Esophagus (tissue), 2 donors: ENCODE data around the gene ADRA2B. TPM values are rescaled to one million over a fixed set of nuclear protein-coding genes. Genes with fewer than 3 reads are reported as not detected.

Experiments
- H3K27ac ChIP-seq, 2 donors: one replicate each; pipeline ENCODE4 v1.5.1; 2013; ENCODE audit warnings: low read depth in 2 of 2, mild to moderate bottlenecking in 2 of 2, inconsistent platforms in 1 of 2, low read length in 1 of 2, moderate library complexity in 1 of 2
- H3K27me3 ChIP-seq, 2 donors: one replicate each; pipeline ENCODE4 v1.6.1; 2013; ENCODE audit warnings: low read length in 2 of 2, control low read depth in 1 of 2, mild to moderate bottlenecking in 1 of 2; ENCODE audit not compliant: insufficient read depth in 2 of 2, control insufficient read depth in 1 of 2
- H3K36me3 ChIP-seq, 2 donors: one replicate each; pipeline ENCODE4 v1.6.1; 2013; ENCODE audit warnings: low read length in 1 of 2; ENCODE audit not compliant: control insufficient read depth in 2 of 2, insufficient read depth in 2 of 2
- H3K4me1 ChIP-seq, 2 donors: one replicate each; pipeline ENCODE4 v1.6.1; 2013; ENCODE audit warnings: low read length in 1 of 2; ENCODE audit not compliant: control insufficient read depth in 2 of 2, insufficient read depth in 2 of 2
- H3K4me3 ChIP-seq, 2 donors: one replicate each; pipeline ENCODE4 v1.5.1; 2013; ENCODE audit warnings: low read length in 2 of 2, mild to moderate bottlenecking in 2 of 2, low read depth in 1 of 2, moderate library complexity in 1 of 2
- H3K9me3 ChIP-seq, 2 donors: one replicate each; pipeline ENCODE4 v1.6.1; 2013; ENCODE audit warnings: mild to moderate bottlenecking in 2 of 2, low read depth in 1 of 2, low read length in 1 of 2, moderate library complexity in 1 of 2; ENCODE audit not compliant: control insufficient read depth in 2 of 2, insufficient read depth in 1 of 2
- WGBS, 2 donors: extraction: QIAGEN DNeasy Blood & Tissue Kit; methylation state at CpG; one replicate each; pipeline ENCODE4 v1.1.7; 2013; 5-methylcytosine and 5-hydroxymethylcytosine counted together
- polyA plus RNA-seq, 2 donors: library from polyadenylated mRNA; stranded (reverse); fragments of 200-250 nt; gene quantifications; one replicate each; pipeline ENCODE4 v1.2.3, GENCODE V29; 2013
- donor health status: healthy with polysubstance abuse.
- donor health status: Bipolar disorder and iron deficiency.

Gene ADRA2B
- polyA plus RNA-seq, 2 donors, result 0.27 to 0.98 TPM

DNA sequence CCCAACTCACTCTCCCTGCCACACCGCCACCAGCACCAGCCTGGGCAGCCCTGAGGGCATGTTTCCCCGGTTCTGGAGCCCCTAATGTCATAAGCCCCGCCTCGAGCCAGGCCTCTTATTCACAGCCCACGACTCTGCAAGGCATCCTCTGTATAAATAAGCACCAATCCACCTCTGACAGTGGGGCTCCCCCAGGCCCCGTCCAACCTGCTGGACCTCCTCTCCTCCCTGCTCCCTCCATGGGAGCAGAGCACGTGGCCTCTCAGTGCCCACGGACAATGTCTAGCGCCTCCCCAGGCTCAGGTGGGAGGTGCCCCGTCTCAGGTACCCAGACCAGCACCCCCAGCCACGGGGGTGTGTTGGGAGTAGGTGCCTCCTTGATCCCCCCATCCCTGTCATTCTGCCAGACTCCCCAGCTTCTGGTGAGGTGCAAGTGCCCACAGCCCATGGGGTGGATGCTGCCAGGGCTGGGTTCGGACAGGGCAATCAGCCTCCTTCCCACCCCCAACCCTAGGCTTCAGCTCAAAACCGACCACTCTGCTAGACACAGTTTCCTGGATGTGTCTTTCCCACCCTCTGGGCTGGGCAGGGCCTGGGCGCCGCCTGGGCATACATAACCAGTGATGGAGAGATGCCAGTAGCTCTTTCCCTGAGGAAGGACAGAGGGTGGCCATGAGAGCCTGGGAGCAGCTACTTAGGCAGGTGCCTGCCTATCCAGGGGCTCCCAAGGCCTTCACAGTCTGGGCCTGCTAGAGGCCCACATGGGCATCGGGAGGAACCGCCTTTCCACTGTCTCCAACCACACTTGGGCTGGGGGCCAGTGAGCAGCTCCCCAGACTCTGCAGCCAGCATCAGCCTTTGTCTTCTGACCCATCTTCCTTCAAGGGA lies 1.6 kb upstream of the ADRA2B start:
- Histone ChIP-seq H3K27me3 (no peaks in the 10 kb centered on the region), H3K36me3 (no peaks in the 10 kb centered on the region), H3K4me1 (peaks cover 3 to 8% of the 10 kb centered on the region in 2 donors), H3K27ac (no peak overlapping the region), H3K4me3 (no peak overlapping the region), H3K9me3 (peaks cover 0 to 9% of the 10 kb centered on the region in 2 donors)
- WGBS, 2 donors, result 41 to 46% methylated on average over 17 of the region's 17 CpGs

DNA sequence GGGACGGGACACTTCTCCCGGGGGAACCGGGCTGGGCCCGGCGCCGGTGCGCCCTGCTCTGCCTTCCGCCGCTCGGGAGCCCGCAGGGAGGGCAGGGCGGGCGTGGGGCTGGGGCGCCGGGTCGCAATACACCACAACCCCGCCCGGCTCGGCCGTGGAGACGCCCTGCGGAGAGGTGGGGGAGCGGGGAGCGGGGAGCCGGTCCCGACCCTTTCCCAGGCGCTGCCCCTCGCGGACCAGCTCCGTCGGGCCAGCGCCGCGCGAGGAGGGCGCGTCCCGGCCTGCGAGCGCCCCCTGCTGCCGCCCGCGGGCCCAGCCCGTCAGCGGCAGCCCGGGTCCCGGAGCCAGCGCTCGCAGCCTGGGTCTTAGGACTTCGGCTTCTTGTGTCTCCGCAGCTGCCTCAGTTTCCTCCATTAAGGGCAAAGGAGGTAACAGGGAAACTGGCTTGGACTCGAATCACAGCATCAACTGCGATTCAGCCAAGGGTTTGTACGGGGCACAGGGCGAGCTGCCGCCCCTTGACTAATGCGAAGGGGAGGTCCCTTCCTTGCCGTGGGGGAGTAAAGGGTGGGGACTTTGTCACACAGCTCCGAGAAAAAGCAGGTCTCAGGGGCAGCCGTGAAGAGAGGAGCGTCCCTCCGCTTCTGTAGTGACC lies 635 bp upstream of the ADRA2B start:
- WGBS, 2 donors, result 1% methylated on average over 50 to 62 of the region's 62 CpGs
- Histone ChIP-seq H3K4me1 (peaks cover 3 to 8% of the 10 kb centered on the region in 2 donors), H3K27ac (peak overlapping the region in 1 of 2 donors; percentile 3), H3K36me3 (no peaks in the 10 kb centered on the region), H3K27me3 (no peaks in the 10 kb centered on the region), H3K4me3 (peak overlapping the region; percentile 58 to 66), H3K9me3 (peaks cover 0 to 9% of the 10 kb centered on the region in 2 donors)

DNA sequence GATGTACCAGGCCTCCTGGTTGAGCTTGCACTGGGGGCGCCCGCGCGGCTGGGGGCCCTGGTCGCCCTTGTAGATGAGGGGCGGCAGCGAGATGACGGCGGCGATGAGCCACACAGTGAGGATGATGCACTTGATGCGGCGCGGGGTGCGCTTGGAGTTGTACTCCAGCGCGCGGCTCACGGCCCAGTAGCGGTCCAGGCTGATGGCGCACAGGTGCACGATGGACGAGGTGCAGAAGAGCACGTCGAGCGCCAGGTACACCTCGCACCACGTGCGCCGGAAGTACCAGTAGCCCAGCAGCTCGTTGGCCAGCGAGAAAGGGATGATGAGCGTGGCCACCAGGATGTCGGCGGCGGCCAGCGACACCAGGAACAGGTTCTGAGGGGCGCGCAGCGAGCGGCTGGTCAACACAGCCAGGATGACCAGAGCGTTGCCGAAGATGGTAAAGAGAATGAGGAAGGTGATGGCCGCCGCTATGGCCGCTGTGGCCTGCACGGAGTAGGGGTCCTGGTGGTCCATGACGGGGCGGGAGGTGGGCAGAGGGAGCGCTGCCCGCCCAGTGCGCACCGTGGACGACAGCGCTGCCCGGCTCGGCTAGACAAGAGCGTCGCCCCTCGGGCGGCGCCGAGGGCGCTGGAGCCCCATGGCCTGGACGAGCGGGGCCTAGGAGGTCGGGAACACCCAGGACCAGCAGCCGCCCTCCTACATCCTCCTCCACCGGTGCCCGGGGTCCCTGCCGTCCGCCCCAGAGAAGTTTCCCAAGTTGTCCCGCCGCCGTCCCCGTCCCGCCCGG lies 544 bp downstream of the ADRA2B start:
- H3K4me3 ChIP-seq, result peak overlapping the region; percentile 58 to 66
- H3K36me3 ChIP-seq, result no peaks in the 10 kb centered on the region
- 51 to 52% methylated on average over 68 to 77 of the region's 77 CpGs for WGBS, 2 donors
- no peak overlapping the region for H3K27ac ChIP-seq
- peaks cover 3 to 8% of the 10 kb centered on the region in 2 donors for H3K4me1 ChIP-seq
- no peaks in the 10 kb centered on the region for H3K27me3 ChIP-seq
- H3K9me3 ChIP-seq, result peaks cover 0 to 6% of the 10 kb centered on the region in 2 donors

DNA sequence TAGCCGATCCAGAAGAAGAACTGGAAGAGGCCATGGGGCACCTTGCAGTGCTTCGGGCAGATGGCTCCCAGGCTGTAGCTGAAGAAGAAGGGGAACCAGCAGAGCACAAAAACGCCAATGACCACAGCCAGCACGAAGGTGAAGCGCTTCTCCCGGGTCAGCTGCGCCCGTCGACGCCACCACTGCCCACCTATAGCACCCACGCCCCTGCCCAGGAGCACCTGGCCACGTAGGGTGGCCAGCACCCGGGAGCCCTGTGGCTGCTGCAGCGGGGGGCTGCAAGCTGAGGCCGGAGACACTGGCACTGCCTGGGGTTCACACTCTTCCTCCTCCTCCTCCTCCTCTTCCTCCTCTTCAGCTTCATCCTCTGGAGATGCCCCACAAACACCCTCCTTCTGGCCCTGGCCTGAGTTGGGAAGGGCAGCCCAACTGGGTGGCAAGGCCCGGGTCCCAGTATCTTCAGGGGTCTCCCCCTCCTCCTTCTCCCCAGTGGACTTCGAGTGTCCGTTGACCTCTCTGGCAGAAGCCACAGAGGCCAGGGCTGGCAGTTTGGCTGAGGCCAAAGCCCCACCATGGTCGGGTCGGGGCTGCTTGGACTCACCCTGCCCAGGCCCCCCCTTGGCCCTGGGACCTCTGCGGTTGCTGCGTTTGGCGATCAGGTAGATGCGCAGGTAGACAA lies 1.3 kb downstream of the ADRA2B start:
- peaks cover 3 to 8% of the 10 kb centered on the region in 2 donors for H3K4me1 ChIP-seq
- no peaks in the 10 kb centered on the region for H3K36me3 ChIP-seq
- no peaks in the 10 kb centered on the region for H3K27me3 ChIP-seq
- H3K9me3 ChIP-seq, result peaks cover 0 to 6% of the 10 kb centered on the region in 2 donors
- WGBS, 2 donors, result 96 to 97% methylated on average over 23 to 24 of the region's 24 CpGs
- H3K4me3 ChIP-seq, result no peak overlapping the region
- no peak overlapping the region for H3K27ac ChIP-seq

DNA sequence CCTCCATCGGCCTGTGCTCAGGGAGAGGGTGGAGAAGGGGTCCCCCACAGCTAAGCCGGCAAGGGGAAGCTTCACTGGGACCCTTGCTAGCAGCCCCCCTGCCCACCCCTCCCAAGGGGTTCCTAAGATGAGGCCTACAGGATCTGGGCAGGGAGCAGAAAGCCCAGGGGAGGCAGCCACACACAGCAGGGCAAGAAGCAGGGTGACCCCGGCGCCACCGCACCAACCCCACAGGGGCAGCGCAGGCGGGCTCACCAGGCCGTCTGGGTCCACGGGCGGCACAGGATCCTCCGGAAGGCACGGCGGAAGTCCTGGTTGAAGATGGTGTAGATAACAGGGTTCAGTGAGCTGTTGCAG lies 1.8 kb downstream of the ADRA2B start:
- H3K27ac ChIP-seq, result no peak overlapping the region
- peak overlapping the region in 1 of 2 donors; percentile 8 for H3K4me3 ChIP-seq
- H3K36me3 ChIP-seq, result no peaks in the 10 kb centered on the region
- WGBS, 2 donors, result 89 to 92% methylated on average over 13 of the region's 13 CpGs
- peaks cover 0 to 6% of the 10 kb centered on the region in 2 donors for H3K9me3 ChIP-seq
- H3K27me3 ChIP-seq, result no peaks in the 10 kb centered on the region
- H3K4me1 ChIP-seq, result peaks cover 3 to 8% of the 10 kb centered on the region in 2 donors

DNA sequence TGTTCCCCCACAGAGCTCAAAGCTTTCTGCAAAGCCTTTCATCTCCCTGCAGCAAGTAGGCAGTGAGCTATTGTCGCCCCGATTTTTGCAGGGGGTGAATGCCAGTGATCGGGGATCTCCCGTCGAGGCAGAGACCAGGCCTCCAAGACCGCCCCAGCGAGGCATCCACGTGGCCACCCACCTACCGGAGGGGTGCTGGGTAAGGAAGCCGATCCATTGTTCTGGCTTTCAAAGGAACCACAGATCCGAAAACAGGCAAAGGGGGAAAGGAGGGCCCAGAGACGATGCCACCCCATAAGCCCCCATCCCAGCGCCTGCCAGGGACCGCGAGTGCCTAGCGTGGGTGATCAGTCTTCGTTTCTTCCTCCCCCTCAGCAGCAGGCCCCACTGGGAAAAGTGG lies 2.4 kb downstream of the ADRA2B start:
- 90 to 91% methylated on average over 17 of the region's 17 CpGs for WGBS, 2 donors
- Histone ChIP-seq H3K9me3 (peaks cover 0 to 6% of the 10 kb centered on the region in 2 donors), H3K4me3 (no peak overlapping the region), H3K27me3 (no peaks in the 10 kb centered on the region), H3K4me1 (peaks cover 3 to 8% of the 10 kb centered on the region in 2 donors), H3K36me3 (no peaks in the 10 kb centered on the region), H3K27ac (no peak overlapping the region)

DNA sequence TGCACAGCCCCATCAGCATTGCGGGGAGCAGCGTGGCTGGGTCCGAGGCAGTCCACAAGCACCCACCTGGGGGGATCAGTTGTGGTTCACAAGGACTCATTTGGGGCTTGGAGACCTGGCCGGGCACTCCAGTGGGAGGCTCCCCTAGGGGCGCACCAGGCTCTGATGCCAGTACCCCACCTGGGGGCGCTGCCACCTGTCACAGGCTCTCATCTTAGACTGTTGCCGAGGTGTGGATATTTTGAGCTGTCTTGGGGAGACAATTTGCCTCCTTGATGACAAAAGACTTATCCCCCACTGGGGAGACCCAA lies 3.0 kb downstream of the ADRA2B start:
- Histone ChIP-seq H3K36me3 (no peaks in the 10 kb centered on the region), H3K9me3 (peaks cover 0 to 6% of the 10 kb centered on the region in 2 donors), H3K27me3 (no peaks in the 10 kb centered on the region), H3K4me3 (no peak overlapping the region), H3K4me1 (peaks cover 3 to 10% of the 10 kb centered on the region in 2 donors), H3K27ac (no peak overlapping the region)
- 89 to 91% methylated on average over 7 of the region's 7 CpGs for WGBS, 2 donors

DNA sequence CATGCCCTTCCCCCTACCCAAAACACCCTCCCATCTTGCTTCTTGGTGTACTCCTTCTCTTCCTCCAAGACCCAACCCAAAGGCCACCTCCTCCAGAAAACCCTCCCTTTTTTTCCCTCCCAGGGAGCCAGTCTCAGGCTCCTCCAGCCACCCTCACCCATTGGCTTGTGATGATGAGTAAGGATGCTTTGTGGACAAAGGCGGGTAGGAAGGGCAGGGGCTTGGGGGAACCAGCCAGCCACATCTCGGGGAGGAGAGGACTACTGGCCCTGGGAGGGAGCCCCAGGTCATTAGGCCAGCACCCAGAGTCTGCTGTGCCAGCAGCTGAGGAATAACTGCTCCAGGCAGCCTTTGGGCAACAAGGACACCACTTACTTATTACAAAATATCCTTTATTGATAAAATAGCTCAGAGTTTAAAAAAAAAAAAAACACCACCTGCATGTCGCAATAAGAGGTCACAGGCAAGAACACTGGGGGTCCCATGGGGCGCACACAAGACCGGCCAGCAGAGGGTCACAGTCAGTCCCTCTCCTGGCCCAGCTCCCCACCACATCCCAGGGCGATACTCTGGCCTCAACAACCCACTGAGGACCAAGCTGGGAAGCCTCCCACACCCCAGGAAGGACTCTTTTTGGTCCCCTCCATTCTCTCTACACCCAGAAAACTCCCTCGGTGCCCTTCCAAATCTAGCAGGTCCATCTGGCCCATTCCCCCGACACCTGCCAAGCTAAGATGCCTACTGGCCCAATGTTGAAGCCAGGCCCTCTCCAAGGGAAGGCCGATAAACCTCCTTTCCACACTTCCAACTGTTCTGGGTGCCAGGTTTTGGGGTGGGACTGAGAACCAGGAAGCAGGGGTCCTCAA lies 3.6 kb downstream of the ADRA2B start:
- H3K27ac ChIP-seq, result no peak overlapping the region
- WGBS, 2 donors, result 89 to 90% methylated on average over 9 of the region's 9 CpGs
- H3K27me3 ChIP-seq, result no peaks in the 10 kb centered on the region
- no peaks in the 10 kb centered on the region for H3K36me3 ChIP-seq
- peaks cover 3 to 10% of the 10 kb centered on the region in 2 donors for H3K4me1 ChIP-seq
- H3K4me3 ChIP-seq, result no peak overlapping the region
- H3K9me3 ChIP-seq, result peaks cover 0 to 6% of the 10 kb centered on the region in 2 donors
